Ovary (tissue), 9 donors: ENCODE results near the gene UBE2I. TPM values are rescaled to one million over a fixed set of nuclear protein-coding genes. Genes with fewer than 3 reads are reported as not detected.

Source experiments
- DNase-seq, 5 donors: peaks; one replicate each; pipeline ENCODE4 v3.0.0-alpha.2; 2019 to 2020
- H3K27ac ChIP-seq, 2 donors: fragments of 200-600 bp; one replicate each; pipeline versions ENCODE4 v1.5.1 to v1.8.0; 2019 to 2022
- H3K27me3 ChIP-seq: fragments of 200-600 bp; one replicate; pipeline ENCODE4 v1.8.0; 2022
- H3K36me3 ChIP-seq: fragments of 200-600 bp; sonication (generic); one replicate; pipeline ENCODE4 v1.5.1; 2019
- H3K4me1 ChIP-seq: one replicate; pipeline ENCODE4 v1.8.1; 2013; ENCODE audit warnings: mild to moderate bottlenecking, moderate library complexity; ENCODE audit not compliant: insufficient read depth
- H3K4me3 ChIP-seq: fragments of 200-600 bp; sonication (generic); one replicate; pipeline ENCODE4 v1.5.1; 2017
- H3K9me3 ChIP-seq, 2 donors: fragments of 200-600 bp in 1 of 2; sonication (generic) in 1 of 2; one replicate each; pipeline versions ENCODE4 v1.5.1 to v1.8.1; 2013 to 2019; ENCODE audit warnings: mild to moderate bottlenecking in 1 of 2, moderate library complexity in 1 of 2
- CTCF ChIP-seq, 3 donors: fragments of 450-650 bp in 2 of 3; fragments of 200-600 bp in 1 of 3; IDR thresholded peaks; one replicate each; pipeline versions ENCODE4 v1.5.1 to v1.8.0; 2016 to 2022; ENCODE audit warnings: antibody characterized with exemption in 3 of 3, mild to moderate bottlenecking in 1 of 3
- EP300 ChIP-seq: sonication (generic); formaldehyde crosslinking; IDR thresholded peaks from one replicate; pipeline ENCODE4 v1.6.1; 2017; ENCODE audit warnings: antibody characterized with exemption
- POLR2A ChIP-seq: fragments of 450-650 bp; IDR thresholded peaks from one replicate; pipeline ENCODE4 v1.6.1; 2017; ENCODE audit warnings: antibody characterized with exemption, mild to moderate bottlenecking, moderate library complexity
- WGBS, 3 donors: extraction: QIAGEN DNeasy Blood & Tissue Kit in 1 of 3; methylation state at CpG; one replicate each; pipeline versions ENCODE4 v1.1.5 to v1.1.7; 2013 to 2017; 5-methylcytosine and 5-hydroxymethylcytosine counted together
- intact Hi-C, 4 donors: fragments of 100-400 bp; cut with DNase I; formaldehyde crosslinking; loops; one replicate each; pipeline versions ENCODE4 v1.11.0 to v1.15.1; 2022 to 2023
- polyA plus RNA-seq, 2 donors: library from polyadenylated mRNA; stranded (reverse); fragments of 200-250 nt in 1 of 2; fragments of 350-450 nt in 1 of 2; fragmentation: Illumina TruSeq in 1 of 2; extraction: RNeasy Lipid Tissue Mini Kit (QIAGEN cat#74804) in 1 of 2; gene quantifications; one replicate each; pipeline ENCODE4 v1.2.3, GENCODE V29; 2013 to 2014
- total RNA-seq, 7 donors: library from RNA; depleted of rRNA in 2 of 7; stranded (reverse); fragments of >200 nt in 2 of 7; fragmentation: NEBNext Ultra II Directional in 3 of 7; extraction: Animal tissue kit (Norgen Biotek cat#: 25700) in 3 of 7; gene quantifications; one replicate each; pipeline versions ENCODE4 v1.1.0 to v1.2.4, GENCODE V29; 2016 to 2023
- donor health status: DM: no; HTN: no; CAD: no; lungs with moderate emphysema.
- donor health status: DM: no; HTN: no; CAD: no.
- donor health status: Bipolar disorder and iron deficiency.
- donor health status: DM: yes; HTN: yes; CAD: no.
- donor health status: DM: no; HTN: no; CAD: no.
- donor health status: DM: yes; HTN: yes; CAD: no.

UBE2I gene
- total and polyA plus RNA-seq, 9 donors: 63.9 to 258 (median 145) TPM

GRCh38 chr16:1333854-1334700 is 24.6 kb downstream of the UBE2I start:
- Histone ChIP-seq H3K36me3 (no peaks in the 10 kb centered on the region), H3K4me1 (no peaks in the 10 kb centered on the region), H3K4me3 (peak overlapping the region; percentile 25), H3K27me3 (no peaks in the 10 kb centered on the region), H3K27ac (no peak overlapping the region), H3K9me3 (no peaks in the 10 kb centered on the region)
- DNase-seq: no peak
- intact Hi-C loops: no loop called here
- WGBS, 3 donors: 1 to 3% (median 2%) methylated on average over 44 to 78 of the region's 78 CpGs
- TF ChIP-seq CTCF (IDR thresholded peaks at IDR 0.05): no peak
- no peak for TF ChIP-seq EP300
- TF ChIP-seq POLR2A: no peak

GRCh38 chr16:1334739-1335138 is 25.3 kb downstream of the UBE2I start:
- 26 to 30% (median 27%) methylated on average over 9 of the region's 9 CpGs for WGBS, 3 donors
- TF ChIP-seq CTCF (IDR thresholded peaks at IDR 0.05) (no peak), EP300 (no peak), POLR2A (no peak)
- intact Hi-C loops: no loop called here
- Histone ChIP-seq H3K36me3 (no peaks in the 10 kb centered on the region), H3K4me1 (no peaks in the 10 kb centered on the region), H3K9me3 (no peaks in the 10 kb centered on the region), H3K27me3 (no peaks in the 10 kb centered on the region), H3K4me3 (no peak overlapping the region), H3K27ac (no peak overlapping the region)
- DNase-seq: no peak

GRCh38 chr16:1335211-1335971 is 26.0 kb downstream of the UBE2I start:
- no peaks in the 10 kb centered on the region for H3K27me3 ChIP-seq
- H3K9me3 ChIP-seq: no peaks in the 10 kb centered on the region
- no peak overlapping the region for H3K27ac ChIP-seq
- H3K4me1 ChIP-seq: no peaks in the 10 kb centered on the region
- TF ChIP-seq EP300 (no peak), CTCF (IDR thresholded peaks at IDR 0.05) (no peak), POLR2A (no peak)
- H3K36me3 ChIP-seq: no peaks in the 10 kb centered on the region
- 39 to 47% (median 40%) methylated on average over 13 to 16 of the region's 16 CpGs for WGBS, 3 donors
- intact Hi-C loops: no loop called here
- DNase-seq: no peak
- no peak overlapping the region for H3K4me3 ChIP-seq

- Histone ChIP-seq H3K36me3 (no peaks in the 10 kb centered on the region), H3K4me1 (no peaks in the 10 kb centered on the region), H3K27ac (no peak overlapping the region), H3K9me3 (no peaks in the 10 kb centered on the region), H3K4me3 (no peak overlapping the region), H3K27me3 (no peaks in the 10 kb centered on the region)
- WGBS, 3 donors: 5 to 13% (median 9%) methylated on average over 8 to 12 of the region's 12 CpGs
- DNase-seq: no peak
- TF ChIP-seq EP300 (no peak), CTCF (IDR thresholded peaks at IDR 0.05) (no peak), POLR2A (no peak)
- intact Hi-C loops: no loop called here
Observed at GRCh38 chr16:1335996-1336395, 26.6 kb downstream of the UBE2I start.
